H1 (cell line): ENCODE data around the gene GPR143. TPM values are rescaled to one million over a fixed set of nuclear protein-coding genes. Genes with fewer than 3 reads are reported as not detected.

Experiments
- BACH1 ChIP-seq: IDR thresholded peaks from 2 replicates; pipeline ENCODE4 v1.6.1; 2012; ENCODE audit warnings: low read length, improper control_type of control experiment
- polyA plus RNA-seq, 7 experiments: library from polyadenylated mRNA; depleted of rRNA in 3 of 7; stranded (reverse) in 5 of 7; unstranded in 2 of 7; fragments of >200 nt in 5 of 7; fragments of 200-250 nt in 2 of 7; gene quantifications; 1 replicate in 5 of 7; 2 replicates in 1 of 7; 4 replicates in 1 of 7; pipeline versions ENCODE4 v1.2.1 to v1.2.3, GENCODE V29; 2011 to 2013; ENCODE audit warnings: missing spikeins in 2 of 7, mixed read lengths in 2 of 7
- total RNA-seq: library from RNA; stranded (reverse); fragmentation: NEBNext Ultra II Directional; extraction: Animal tissue kit (Norgen Biotek cat#: 25700); gene quantifications from 2 replicates; pipeline ENCODE4 v1.2.1, GENCODE V29; 2021
- TF ChIP-seq, protein P1 (sequence below): fragments of 300-600 bp; sonication (generic); IDR thresholded peaks from 2 replicates; pipeline ENCODE4 v1.7.1; 2012; ENCODE audit warnings: low read length, moderate library complexity, mild to moderate bottlenecking, inconsistent platforms; ENCODE audit not compliant: insufficient replicate concordance

The GPR143 gene
- total and polyA plus RNA-seq, 2 of the 8 experiments (the other 6 are each of a cell fraction or from before 2014, with no cell fraction given) = 18.5 to 30.7 TPM

DNA sequence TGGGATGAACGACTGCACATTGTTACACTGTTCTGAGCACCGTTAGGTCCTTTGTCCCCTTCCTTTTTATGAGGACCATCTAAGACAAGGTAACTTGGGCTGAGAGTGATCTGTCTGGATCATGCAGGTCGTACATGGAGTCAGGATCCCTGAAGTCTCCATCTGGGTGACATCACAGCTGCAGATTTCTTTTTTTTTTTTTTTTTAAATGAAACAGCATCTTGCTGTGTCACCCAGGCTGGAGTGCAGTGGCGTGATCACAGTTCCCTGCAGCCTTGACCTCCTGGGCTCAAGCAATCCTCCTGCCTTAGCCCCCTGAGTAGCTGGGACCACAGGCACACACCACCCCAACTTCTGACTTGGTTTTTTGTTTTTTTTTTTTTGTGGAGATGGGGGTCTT lies 37.1 kb upstream of the GPR143 start (continued):
- TF ChIP-seq, protein P1, sequence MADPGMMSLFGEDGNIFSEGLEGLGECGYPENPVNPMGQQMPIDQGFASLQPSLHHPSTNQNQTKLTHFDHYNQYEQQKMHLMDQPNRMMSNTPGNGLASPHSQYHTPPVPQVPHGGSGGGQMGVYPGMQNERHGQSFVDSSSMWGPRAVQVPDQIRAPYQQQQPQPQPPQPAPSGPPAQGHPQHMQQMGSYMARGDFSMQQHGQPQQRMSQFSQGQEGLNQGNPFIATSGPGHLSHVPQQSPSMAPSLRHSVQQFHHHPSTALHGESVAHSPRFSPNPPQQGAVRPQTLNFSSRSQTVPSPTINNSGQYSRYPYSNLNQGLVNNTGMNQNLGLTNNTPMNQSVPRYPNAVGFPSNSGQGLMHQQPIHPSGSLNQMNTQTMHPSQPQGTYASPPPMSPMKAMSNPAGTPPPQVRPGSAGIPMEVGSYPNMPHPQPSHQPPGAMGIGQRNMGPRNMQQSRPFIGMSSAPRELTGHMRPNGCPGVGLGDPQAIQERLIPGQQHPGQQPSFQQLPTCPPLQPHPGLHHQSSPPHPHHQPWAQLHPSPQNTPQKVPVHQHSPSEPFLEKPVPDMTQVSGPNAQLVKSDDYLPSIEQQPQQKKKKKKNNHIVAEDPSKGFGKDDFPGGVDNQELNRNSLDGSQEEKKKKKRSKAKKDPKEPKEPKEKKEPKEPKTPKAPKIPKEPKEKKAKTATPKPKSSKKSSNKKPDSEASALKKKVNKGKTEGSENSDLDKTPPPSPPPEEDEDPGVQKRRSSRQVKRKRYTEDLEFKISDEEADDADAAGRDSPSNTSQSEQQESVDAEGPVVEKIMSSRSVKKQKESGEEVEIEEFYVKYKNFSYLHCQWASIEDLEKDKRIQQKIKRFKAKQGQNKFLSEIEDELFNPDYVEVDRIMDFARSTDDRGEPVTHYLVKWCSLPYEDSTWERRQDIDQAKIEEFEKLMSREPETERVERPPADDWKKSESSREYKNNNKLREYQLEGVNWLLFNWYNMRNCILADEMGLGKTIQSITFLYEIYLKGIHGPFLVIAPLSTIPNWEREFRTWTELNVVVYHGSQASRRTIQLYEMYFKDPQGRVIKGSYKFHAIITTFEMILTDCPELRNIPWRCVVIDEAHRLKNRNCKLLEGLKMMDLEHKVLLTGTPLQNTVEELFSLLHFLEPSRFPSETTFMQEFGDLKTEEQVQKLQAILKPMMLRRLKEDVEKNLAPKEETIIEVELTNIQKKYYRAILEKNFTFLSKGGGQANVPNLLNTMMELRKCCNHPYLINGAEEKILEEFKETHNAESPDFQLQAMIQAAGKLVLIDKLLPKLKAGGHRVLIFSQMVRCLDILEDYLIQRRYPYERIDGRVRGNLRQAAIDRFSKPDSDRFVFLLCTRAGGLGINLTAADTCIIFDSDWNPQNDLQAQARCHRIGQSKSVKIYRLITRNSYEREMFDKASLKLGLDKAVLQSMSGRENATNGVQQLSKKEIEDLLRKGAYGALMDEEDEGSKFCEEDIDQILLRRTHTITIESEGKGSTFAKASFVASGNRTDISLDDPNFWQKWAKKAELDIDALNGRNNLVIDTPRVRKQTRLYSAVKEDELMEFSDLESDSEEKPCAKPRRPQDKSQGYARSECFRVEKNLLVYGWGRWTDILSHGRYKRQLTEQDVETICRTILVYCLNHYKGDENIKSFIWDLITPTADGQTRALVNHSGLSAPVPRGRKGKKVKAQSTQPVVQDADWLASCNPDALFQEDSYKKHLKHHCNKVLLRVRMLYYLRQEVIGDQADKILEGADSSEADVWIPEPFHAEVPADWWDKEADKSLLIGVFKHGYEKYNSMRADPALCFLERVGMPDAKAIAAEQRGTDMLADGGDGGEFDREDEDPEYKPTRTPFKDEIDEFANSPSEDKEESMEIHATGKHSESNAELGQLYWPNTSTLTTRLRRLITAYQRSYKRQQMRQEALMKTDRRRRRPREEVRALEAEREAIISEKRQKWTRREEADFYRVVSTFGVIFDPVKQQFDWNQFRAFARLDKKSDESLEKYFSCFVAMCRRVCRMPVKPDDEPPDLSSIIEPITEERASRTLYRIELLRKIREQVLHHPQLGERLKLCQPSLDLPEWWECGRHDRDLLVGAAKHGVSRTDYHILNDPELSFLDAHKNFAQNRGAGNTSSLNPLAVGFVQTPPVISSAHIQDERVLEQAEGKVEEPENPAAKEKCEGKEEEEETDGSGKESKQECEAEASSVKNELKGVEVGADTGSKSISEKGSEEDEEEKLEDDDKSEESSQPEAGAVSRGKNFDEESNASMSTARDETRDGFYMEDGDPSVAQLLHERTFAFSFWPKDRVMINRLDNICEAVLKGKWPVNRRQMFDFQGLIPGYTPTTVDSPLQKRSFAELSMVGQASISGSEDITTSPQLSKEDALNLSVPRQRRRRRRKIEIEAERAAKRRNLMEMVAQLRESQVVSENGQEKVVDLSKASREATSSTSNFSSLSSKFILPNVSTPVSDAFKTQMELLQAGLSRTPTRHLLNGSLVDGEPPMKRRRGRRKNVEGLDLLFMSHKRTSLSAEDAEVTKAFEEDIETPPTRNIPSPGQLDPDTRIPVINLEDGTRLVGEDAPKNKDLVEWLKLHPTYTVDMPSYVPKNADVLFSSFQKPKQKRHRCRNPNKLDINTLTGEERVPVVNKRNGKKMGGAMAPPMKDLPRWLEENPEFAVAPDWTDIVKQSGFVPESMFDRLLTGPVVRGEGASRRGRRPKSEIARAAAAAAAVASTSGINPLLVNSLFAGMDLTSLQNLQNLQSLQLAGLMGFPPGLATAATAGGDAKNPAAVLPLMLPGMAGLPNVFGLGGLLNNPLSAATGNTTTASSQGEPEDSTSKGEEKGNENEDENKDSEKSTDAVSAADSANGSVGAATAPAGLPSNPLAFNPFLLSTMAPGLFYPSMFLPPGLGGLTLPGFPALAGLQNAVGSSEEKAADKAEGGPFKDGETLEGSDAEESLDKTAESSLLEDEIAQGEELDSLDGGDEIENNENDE = no peak
- TF ChIP-seq BACH1 = no peak
